ENCODE data around the gene MPHOSPH6.

GRCh38 chr16:82136956-82137821 is 32.8 kb downstream of the MPHOSPH6 start:
- TF ChIP-seq CTCF (IDR thresholded peaks at IDR 0.05; ENCODE audit: low read depth, low read length, poor library complexity, severe bottlenecking) (no peak), EZH2phosphoT487 (IDR thresholded peaks at IDR 0.05; ENCODE audit: borderline replicate concordance, low read length) (no peak)
